Measurements from ENCODE around the gene HMGXB4. TPM values are rescaled to one million over a fixed set of nuclear protein-coding genes. Genes with fewer than 3 reads are reported as not detected.
A peak's percentile ranks its signal among the peaks of the same experiment; 100 is the strongest.

Gene HMGXB4
- total and polyA plus RNA-seq, 2 donors (not counting 1 experiment from before 2014, with no cell fraction given) = 5.9 to 25.2 TPM

DNA sequence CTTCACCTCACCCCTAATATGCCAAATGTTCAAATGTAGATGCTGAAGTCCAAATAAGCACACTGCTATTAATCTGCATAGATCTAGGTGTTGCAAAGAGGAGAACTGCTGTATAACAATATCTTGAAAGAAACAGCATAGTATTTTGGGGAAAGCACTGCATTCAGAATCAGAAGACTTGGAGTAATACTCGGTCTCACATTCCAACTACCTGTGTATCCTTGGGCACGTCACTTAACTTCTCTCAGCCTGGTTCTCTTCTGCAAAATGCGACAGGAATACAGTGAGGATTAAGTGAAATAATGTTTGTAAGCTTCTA is 332 bp upstream of the HMGXB4 start:
- Histone ChIP-seq H3K27me3 (replicated peaks in 1 of 4; ENCODE audit: control extremely low read depth in 1 of 4, control insufficient read depth in 3 of 4, insufficient read depth in 4 of 4, low read length in 3 of 4) (no peaks in the 10 kb centered on the region), H3K79me2 (ENCODE audit: control insufficient read depth, insufficient read depth, low read length) (peaks cover 26% of the 10 kb centered on the region), H3K36me3 (replicated peaks in 1 of 2; ENCODE audit: control extremely low read depth in 1 of 2, control insufficient read depth in 1 of 2, extremely low read depth in 1 of 2, insufficient read depth in 2 of 2, low read length in 1 of 2) (peaks cover 0 to under 1% of the 10 kb centered on the region in 2 experiments), H3K4me1 (ENCODE audit: control insufficient read depth in 2 of 2, insufficient read depth in 2 of 2, low read length in 2 of 2) (peaks cover 12 to 15% of the 10 kb centered on the region in 2 donors), H3K4me3 (ENCODE audit: control extremely low read depth in 1 of 5, extremely low read depth in 1 of 5, insufficient read depth in 1 of 5, low read depth in 2 of 5, low read length in 4 of 5) (peak overlapping the region; percentile 64 to 79 (median 71)), H4K20me1 (ENCODE audit: control insufficient read depth, insufficient read depth, low read length, poor library complexity, severe bottlenecking) (no peaks in the 10 kb centered on the region), H3K9me3 (ENCODE audit: control extremely low read depth in 1 of 3, control insufficient read depth in 2 of 3, insufficient read depth in 1 of 3, low read length in 2 of 3) (no peaks in the 10 kb centered on the region), H3K4me2 (replicated peaks; ENCODE audit: low read depth, low read length, poor library complexity, severe bottlenecking) (peak overlapping the region; percentile 83), H2AFZ (ENCODE audit: insufficient read depth, low read depth, low read length, poor library complexity, severe bottlenecking) (peak overlapping the region; percentile 94), H3K9ac (ENCODE audit: low read length) (peak overlapping the region; percentile 95), H3K27ac (ENCODE audit: low read length in 2 of 2) (peak overlapping the region; percentile 71 to 91)
- CTCF ChIA-PET = interaction anchor here (1.4 to 1.7 kb wide), 3 partner anchors 9 to 43 kb away, joined by 4 to 8 read pairs (median 6); partner anchors contain the start of gene TOM1
- peaks cover 21% of the 10 kb centered on the region for H3K4me1 Mint-ChIP-seq
- TF ChIP-seq EZH2 (IDR thresholded peaks at IDR 0.05; ENCODE audit: borderline replicate concordance, insufficient read depth, low read depth, low read length, poor library complexity, severe bottlenecking) = no peak
- TF ChIP-seq, protein P1, sequence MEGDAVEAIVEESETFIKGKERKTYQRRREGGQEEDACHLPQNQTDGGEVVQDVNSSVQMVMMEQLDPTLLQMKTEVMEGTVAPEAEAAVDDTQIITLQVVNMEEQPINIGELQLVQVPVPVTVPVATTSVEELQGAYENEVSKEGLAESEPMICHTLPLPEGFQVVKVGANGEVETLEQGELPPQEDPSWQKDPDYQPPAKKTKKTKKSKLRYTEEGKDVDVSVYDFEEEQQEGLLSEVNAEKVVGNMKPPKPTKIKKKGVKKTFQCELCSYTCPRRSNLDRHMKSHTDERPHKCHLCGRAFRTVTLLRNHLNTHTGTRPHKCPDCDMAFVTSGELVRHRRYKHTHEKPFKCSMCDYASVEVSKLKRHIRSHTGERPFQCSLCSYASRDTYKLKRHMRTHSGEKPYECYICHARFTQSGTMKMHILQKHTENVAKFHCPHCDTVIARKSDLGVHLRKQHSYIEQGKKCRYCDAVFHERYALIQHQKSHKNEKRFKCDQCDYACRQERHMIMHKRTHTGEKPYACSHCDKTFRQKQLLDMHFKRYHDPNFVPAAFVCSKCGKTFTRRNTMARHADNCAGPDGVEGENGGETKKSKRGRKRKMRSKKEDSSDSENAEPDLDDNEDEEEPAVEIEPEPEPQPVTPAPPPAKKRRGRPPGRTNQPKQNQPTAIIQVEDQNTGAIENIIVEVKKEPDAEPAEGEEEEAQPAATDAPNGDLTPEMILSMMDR (IDR thresholded peaks at IDR 0.05) = no peak
- ATAC-seq (ENCODE audit: low read depth) (peak; percentile 3), DNase-seq (no peak)
- intact Hi-C loops (cut with micrococcal nuclease) = loop anchor here (1.0 to 5.0 kb wide), 3 partner anchors 43 to 1270 kb away; partner anchors contain the start of gene EIF3D
- H3K9me3 Mint-ChIP-seq (ENCODE audit: insufficient read depth) = no peaks in the 10 kb centered on the region
- H3K4me3 Mint-ChIP-seq = peak overlapping the region; percentile 89
- peak overlapping the region; percentile 94 for H3K27ac Mint-ChIP-seq
- H3K27me3 Mint-ChIP-seq = no peaks in the 10 kb centered on the region
- POLR2A ChIA-PET = interaction anchor here (2.3 kb wide), 1 partner anchor 43 kb away, joined by 20 read pairs; the partner anchor contains the start of gene TOM1
- no CpG with 5 or more reads among the region's 3 CpGs for WGBS (ENCODE audit: insufficient coverage)

Measured in B cell (primary cell).